HepG2 (cell line): ENCODE results near the gene KISS1R. TPM values are rescaled to one million over a fixed set of nuclear protein-coding genes. Genes with fewer than 3 reads are reported as not detected.

ENCODE experiments used
- ATM ChIP-seq: fragments of 450-650 bp; IDR thresholded peaks from 2 replicates; pipeline ENCODE4 v1.7.1; 2017; ENCODE audit warnings: mild to moderate bottlenecking, borderline replicate concordance
- CBX5 ChIP-seq: sonication (generic); formaldehyde crosslinking; IDR thresholded peaks from 2 replicates; pipeline ENCODE4 v1.4.0; 2020; ENCODE audit warnings: missing genetic modification reagents, borderline replicate concordance
- CC2D1A ChIP-seq: sonication (generic); formaldehyde crosslinking; IDR thresholded peaks from 2 replicates; pipeline ENCODE4 v1.8.1; 2023; ENCODE audit warnings: mild to moderate bottlenecking, missing genetic modification reagents
- CCAR2 ChIP-seq: fragments of 200-400 bp; formaldehyde crosslinking; optimal IDR thresholded peaks from 2 replicates; pipeline ENCODE3; 2018; ENCODE audit warnings: low read depth, mild to moderate bottlenecking, low read length, moderate library complexity
- IKZF5 ChIP-seq: IDR thresholded peaks from 2 replicates; pipeline ENCODE4 v1.6.1; 2018; ENCODE audit warnings: missing genetic modification reagents, mild to moderate bottlenecking, missing compliant biosample characterization
- KDM3A ChIP-seq: IDR thresholded peaks from 2 replicates; pipeline ENCODE4 v1.6.1; 2018; ENCODE audit warnings: low read depth, missing compliant biosample characterization
- KDM5B ChIP-seq: sonication (generic); formaldehyde crosslinking; IDR thresholded peaks from 2 replicates; pipeline ENCODE4 v1.4.0; 2020; ENCODE audit warnings: missing genetic modification reagents, mild to moderate bottlenecking, borderline replicate concordance
- KLF16 ChIP-seq, 2 experiments: sonication (generic) in 1 of 2; formaldehyde crosslinking in 1 of 2; IDR thresholded peaks; 2 replicates each; pipeline versions ENCODE4 v1.6.1 to v1.8.0; 2016 to 2023; ENCODE audit warnings: missing genetic modification reagents in 2 of 2, missing compliant biosample characterization in 1 of 2
- MAF1 ChIP-seq: sonication (generic); formaldehyde crosslinking; IDR thresholded peaks from 2 replicates; pipeline ENCODE4 v1.5.0; 2020; ENCODE audit warnings: missing genetic modification reagents, borderline replicate concordance
- NFRKB ChIP-seq: fragments of 450-650 bp; IDR thresholded peaks from 2 replicates; pipeline ENCODE4 v1.6.1; 2017
- NR2C2 ChIP-seq: sonication (generic); formaldehyde crosslinking; IDR thresholded peaks from 2 replicates; pipeline ENCODE4 v1.4.0; 2020; ENCODE audit warnings: missing genetic modification reagents, mild to moderate bottlenecking, moderate library complexity, borderline replicate concordance
- PRPF4 ChIP-seq: fragments of 200-400 bp; formaldehyde crosslinking; IDR thresholded peaks from 2 replicates; pipeline ENCODE4 v1.6.1; 2016; ENCODE audit warnings: low read length, low read depth; ENCODE audit not compliant: poor library complexity, severe bottlenecking
- PTBP1 ChIP-seq: fragments of 200-400 bp; formaldehyde crosslinking; IDR thresholded peaks from 2 replicates; pipeline ENCODE4 v1.6.1; 2018; ENCODE audit warnings: low read length, low read depth; ENCODE audit not compliant: poor library complexity, severe bottlenecking
- TBX2 ChIP-seq: sonication (generic); formaldehyde crosslinking; IDR thresholded peaks from 2 replicates; pipeline ENCODE4 v1.5.0; 2020; ENCODE audit warnings: missing genetic modification reagents, mild to moderate bottlenecking, borderline replicate concordance
- U2AF1 ChIP-seq: fragments of 200-400 bp; formaldehyde crosslinking; optimal IDR thresholded peaks from 2 replicates; pipeline ENCODE3; 2017; ENCODE audit warnings: mild to moderate bottlenecking, low read depth, low read length
- WIZ ChIP-seq: sonication (generic); formaldehyde crosslinking; IDR thresholded peaks from 2 replicates; pipeline ENCODE4 v1.5.1; 2020; ENCODE audit warnings: mild to moderate bottlenecking, missing genetic modification reagents
- ZFP90 ChIP-seq: sonication (generic); formaldehyde crosslinking; IDR thresholded peaks from 2 replicates; pipeline ENCODE4 v1.8.0; 2022; ENCODE audit warnings: missing genetic modification reagents, mild to moderate bottlenecking, inconsistent platforms, borderline replicate concordance
- ZNF274 ChIP-seq: sonication (generic); formaldehyde crosslinking; IDR thresholded peaks from 2 replicates; pipeline ENCODE4 v1.5.1; 2020; ENCODE audit warnings: mild to moderate bottlenecking, missing genetic modification reagents
- ZNF275 ChIP-seq: sonication (generic); formaldehyde crosslinking; IDR thresholded peaks from 2 replicates; pipeline ENCODE4 v1.8.0; 2022; ENCODE audit warnings: missing genetic modification reagents, mild to moderate bottlenecking, inconsistent platforms, borderline replicate concordance
- ZNF530 ChIP-seq: sonication (generic); formaldehyde crosslinking; IDR thresholded peaks from 2 replicates; pipeline ENCODE4 v1.5.0; 2020; ENCODE audit warnings: low read depth, mild to moderate bottlenecking, missing genetic modification reagents
- ZNF567 ChIP-seq: sonication (generic); formaldehyde crosslinking; IDR thresholded peaks from 2 replicates; pipeline ENCODE4 v1.8.1; 2023; ENCODE audit warnings: mild to moderate bottlenecking, missing genetic modification reagents, borderline replicate concordance
- ZNF674 ChIP-seq: sonication (generic); formaldehyde crosslinking; IDR thresholded peaks from 2 replicates; pipeline ENCODE4 v1.5.0; 2020; ENCODE audit warnings: low read depth, mild to moderate bottlenecking, missing genetic modification reagents
- ZSCAN31 ChIP-seq: sonication (generic); formaldehyde crosslinking; IDR thresholded peaks from 2 replicates; pipeline ENCODE4 v1.5.0; 2020; ENCODE audit warnings: low read depth, mild to moderate bottlenecking, missing genetic modification reagents
- polyA plus RNA-seq, 8 experiments: library from polyadenylated mRNA; depleted of rRNA in 3 of 8; stranded (reverse) in 7 of 8; unstranded in 1 of 8; fragments of >200 nt; fragmentation: Illumina TruSeq in 4 of 8; extraction: Trizol in 4 of 8; gene quantifications; 2 replicates each; pipeline versions ENCODE4 v1.2.1 to v1.2.3, GENCODE V29; 2011 to 2016; ENCODE audit warnings: low read depth in 4 of 8, missing spikeins in 1 of 8, mixed read lengths in 1 of 8; ENCODE audit not compliant: insufficient read depth in 1 of 8
- total RNA-seq, 5 experiments: library from RNA; depleted of rRNA; stranded (reverse); fragments of >200 nt; fragmentation: Illumina TruSeq; extraction: Trizol; gene quantifications; 2 replicates each; pipeline ENCODE4 v1.2.3, GENCODE V29; 2016; ENCODE audit warnings: low read depth in 1 of 5
- TF ChIP-seq, protein P1 (sequence below): sonication (generic); formaldehyde crosslinking; IDR thresholded peaks from 2 replicates; pipeline ENCODE4 v1.8.1; 2023; ENCODE audit warnings: missing genetic modification reagents, mild to moderate bottlenecking, borderline replicate concordance
- TF ChIP-seq, protein P2 (sequence below): sonication (generic); formaldehyde crosslinking; conservative IDR thresholded peaks from 2 replicates; pipeline ENCODE4 v1.4.0; 2020; ENCODE audit warnings: missing genetic modification reagents

Gene KISS1R
- total and polyA plus RNA-seq, 2 of the 13 experiments (the other 11 are each of a cell fraction or from before 2014, with no cell fraction given): 1.1 to 10.2 TPM

- TF ChIP-seq PRPF4 (no peak), U2AF1 (no peak), ZNF674 (CRISPR knock-in tag) (no peak), KDM5B (CRISPR knock-in tag) (no peak), ZNF274 (CRISPR knock-in tag) (no peak), PTBP1 (no peak), IKZF5 (CRISPR knock-in tag) (no peak), TBX2 (no peak), ZSCAN31 (no peak), ZNF275 (CRISPR knock-in tag) (no peak), ZFP90 (CRISPR knock-in tag) (no peak), CCAR2 (no peak), WIZ (no peak), NR2C2 (CRISPR knock-in tag) (no peak), NFRKB (no peak), CBX5 (CRISPR knock-in tag) (peak; percentile 21; the same call in 1 of the 2 replicates), KLF16 (CRISPR knock-in tag; IDR thresholded peaks at IDR 0.05) (no peak), ATM (no peak), ZNF567 (CRISPR knock-in tag) (no peak), CC2D1A (CRISPR knock-in tag) (no peak), KDM3A (CRISPR knock-in tag) (no peak), MAF1 (no peak), ZNF530 (CRISPR knock-in tag) (no peak)
- TF ChIP-seq, protein P1, sequence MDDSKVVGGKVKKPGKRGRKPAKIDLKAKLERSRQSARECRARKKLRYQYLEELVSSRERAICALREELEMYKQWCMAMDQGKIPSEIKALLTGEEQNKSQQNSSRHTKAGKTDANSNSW: no peak
- TF ChIP-seq, protein P2, sequence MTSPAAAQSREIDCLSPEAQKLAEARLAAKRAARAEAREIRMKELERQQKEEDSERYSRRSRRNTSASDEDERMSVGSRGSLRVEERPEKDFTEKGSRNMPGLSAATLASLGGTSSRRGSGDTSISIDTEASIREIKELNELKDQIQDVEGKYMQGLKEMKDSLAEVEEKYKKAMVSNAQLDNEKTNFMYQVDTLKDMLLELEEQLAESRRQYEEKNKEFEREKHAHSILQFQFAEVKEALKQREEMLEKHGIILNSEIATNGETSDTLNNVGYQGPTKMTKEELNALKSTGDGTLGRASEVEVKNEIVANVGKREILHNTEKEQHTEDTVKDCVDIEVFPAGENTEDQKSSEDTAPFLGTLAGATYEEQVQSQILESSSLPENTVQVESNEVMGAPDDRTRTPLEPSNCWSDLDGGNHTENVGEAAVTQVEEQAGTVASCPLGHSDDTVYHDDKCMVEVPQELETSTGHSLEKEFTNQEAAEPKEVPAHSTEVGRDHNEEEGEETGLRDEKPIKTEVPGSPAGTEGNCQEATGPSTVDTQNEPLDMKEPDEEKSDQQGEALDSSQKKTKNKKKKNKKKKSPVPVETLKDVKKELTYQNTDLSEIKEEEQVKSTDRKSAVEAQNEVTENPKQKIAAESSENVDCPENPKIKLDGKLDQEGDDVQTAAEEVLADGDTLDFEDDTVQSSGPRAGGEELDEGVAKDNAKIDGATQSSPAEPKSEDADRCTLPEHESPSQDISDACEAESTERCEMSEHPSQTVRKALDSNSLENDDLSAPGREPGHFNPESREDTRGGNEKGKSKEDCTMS (CRISPR knock-in tag): no peak
These were observed 15.8 kb downstream of the KISS1R start (continued) for GRCh38 chr19:932648-933552.
